K562 (cell line): ENCODE results near the gene SOCS2. TPM values are rescaled to one million over a fixed set of nuclear protein-coding genes. Genes with fewer than 3 reads are reported as not detected.

Source experiments
- CBFA2T3 ChIP-seq: fragments of 450-650 bp; IDR thresholded peaks from 2 replicates; pipeline ENCODE4 v1.6.1; 2017
- CTBP1 ChIP-seq: fragments of 450-650 bp; IDR thresholded peaks from 2 replicates; pipeline ENCODE4 v1.6.1; 2016; ENCODE audit warnings: borderline replicate concordance
- DNMT1 ChIP-seq: fragments of 450-650 bp; IDR thresholded peaks from 2 replicates; pipeline ENCODE4 v1.6.1; 2016; ENCODE audit warnings: antibody characterized with exemption, mild to moderate bottlenecking
- ELF2 ChIP-seq: fragments of 250-450 bp; sonication (Bioruptor Pico); IDR thresholded peaks from 2 replicates; pipeline ENCODE4 v1.5.0; 2021; ENCODE audit warnings: mild to moderate bottlenecking
- FOSL1 ChIP-seq: fragments of 200-800 bp; sonication (Bioruptor generic); conservative IDR thresholded peaks from 2 replicates; pipeline ENCODE4 v1.6.1; 2016; ENCODE audit warnings: missing genetic modification characterization, missing compliant biosample characterization
- GTF2E2 ChIP-seq: fragments of 200-800 bp; sonication (Bioruptor generic); IDR thresholded peaks from 2 replicates; pipeline ENCODE4 v1.6.1; 2016; ENCODE audit warnings: missing genetic modification characterization, missing compliant biosample characterization
- JUN ChIP-seq, 2 experiments: sonication (generic) in 1 of 2; formaldehyde crosslinking in 1 of 2; IDR thresholded peaks; 2 replicates each; pipeline versions ENCODE4 v1.6.1 to v1.8.0; 2012 to 2022; ENCODE audit warnings: borderline replicate concordance in 2 of 2, mild to moderate bottlenecking in 2 of 2, improper control_type of control experiment in 1 of 2, low read depth in 1 of 2, low read length in 1 of 2, missing genetic modification reagents in 1 of 2
- KLF13 ChIP-seq: fragments of 450-650 bp; IDR thresholded peaks from 2 replicates; pipeline ENCODE4 v1.6.1; 2016; ENCODE audit warnings: missing genetic modification characterization, low read depth, mild to moderate bottlenecking, missing compliant biosample characterization, moderate library complexity, borderline replicate concordance
- PTTG1 ChIP-seq: fragments of 450-650 bp; IDR thresholded peaks from 2 replicates; pipeline ENCODE4 v1.6.1; 2016; ENCODE audit warnings: low read depth, mild to moderate bottlenecking, missing genetic modification characterization, missing compliant biosample characterization
- PURB ChIP-seq: sonication (generic); formaldehyde crosslinking; IDR thresholded peaks from 2 replicates; pipeline ENCODE4 v1.9.0; 2021; ENCODE audit warnings: low read depth, mild to moderate bottlenecking, missing genetic modification reagents
- RFX7 ChIP-seq: fragments of 250-450 bp; sonication (Bioruptor Pico); IDR thresholded peaks from 2 replicates; pipeline ENCODE4 v1.5.1; 2021; ENCODE audit warnings: mild to moderate bottlenecking
- SMAD1 ChIP-seq: fragments of 150-350 bp; IDR thresholded peaks from 2 replicates; pipeline ENCODE4 v1.6.1; 2014; ENCODE audit warnings: low read length, low read depth; ENCODE audit not compliant: partially characterized antibody
- SRF ChIP-seq, 2 experiments: fragments of 250-450, 450-650 bp in 1 of 2; sonication (Bioruptor Pico) in 1 of 2; sonication (generic) in 1 of 2; formaldehyde crosslinking; IDR thresholded peaks; 2 replicates each; pipeline versions ENCODE4 v1.5.0 to v1.5.1; 2020 to 2022; ENCODE audit warnings: mild to moderate bottlenecking in 1 of 2, missing genetic modification reagents in 1 of 2
- ZNF24 ChIP-seq: fragments of 450-650 bp; IDR thresholded peaks from 2 replicates; pipeline ENCODE4 v1.6.1; 2016
- polyA plus RNA-seq, 8 experiments: library from polyadenylated mRNA; depleted of rRNA in 4 of 8; stranded (reverse) in 5 of 8; unstranded in 3 of 8; fragments of >200 nt; fragmentation: Nextera tagmentation in 2 of 8; fragmentation: Illumina TruSeq in 1 of 8; extraction: Ambion mirVana in 2 of 8; extraction: Trizol in 1 of 8; gene quantifications; 2 replicates each; pipeline versions ENCODE4 v1.2.1 to v1.2.3, GENCODE V29; 2011 to 2014; ENCODE audit warnings: inconsistent platforms in 1 of 8, missing spikeins in 1 of 8
- total RNA-seq, 7 experiments: library from RNA; depleted of rRNA in 6 of 7; stranded (reverse); fragments of >200 nt in 6 of 7; fragmentation: Illumina TruSeq in 2 of 7; extraction: Trizol in 2 of 7; gene quantifications; 2 replicates each; pipeline versions ENCODE4 v1.2.1 to v1.2.3, GENCODE V29; 2011 to 2021; ENCODE audit warnings: low replicate concordance in 1 of 7
- TF ChIP-seq, protein P1 (sequence below): IDR thresholded peaks from 2 replicates; pipeline ENCODE4 v1.6.1; 2012; ENCODE audit warnings: low read depth, low read length, improper control_type of control experiment, borderline replicate concordance
- TF ChIP-seq, protein P2 (sequence below): sonication (generic); formaldehyde crosslinking; IDR thresholded peaks from 2 replicates; pipeline ENCODE4 v1.8.1; 2022; ENCODE audit warnings: missing genetic modification reagents
- TF ChIP-seq, protein P3 (sequence below): fragments of 250-450 bp; sonication (Bioruptor Pico); IDR thresholded peaks from 2 replicates; pipeline ENCODE4 v1.4.0; 2020; ENCODE audit warnings: borderline replicate concordance
- TF ChIP-seq, protein P4 (sequence below): fragments of 450-650 bp; IDR thresholded peaks from 2 replicates; pipeline ENCODE4 v1.6.1; 2018; ENCODE audit warnings: mild to moderate bottlenecking, low read depth; ENCODE audit not compliant: partially characterized antibody
- TF ChIP-seq, protein P5 (sequence below): IDR thresholded peaks from 2 replicates; pipeline ENCODE4 v1.6.1; 2011; ENCODE audit warnings: borderline replicate concordance, low read depth, mild to moderate bottlenecking, moderate library complexity, low read length; ENCODE audit not compliant: insufficient read depth, poor library complexity, severe bottlenecking

The SOCS2 gene
- total and polyA plus RNA-seq, 9 of the 15 experiments (the other 6 are each of a cell fraction or from before 2014, with no cell fraction given): 37.0 to 162 (median 98.7) TPM

DNA sequence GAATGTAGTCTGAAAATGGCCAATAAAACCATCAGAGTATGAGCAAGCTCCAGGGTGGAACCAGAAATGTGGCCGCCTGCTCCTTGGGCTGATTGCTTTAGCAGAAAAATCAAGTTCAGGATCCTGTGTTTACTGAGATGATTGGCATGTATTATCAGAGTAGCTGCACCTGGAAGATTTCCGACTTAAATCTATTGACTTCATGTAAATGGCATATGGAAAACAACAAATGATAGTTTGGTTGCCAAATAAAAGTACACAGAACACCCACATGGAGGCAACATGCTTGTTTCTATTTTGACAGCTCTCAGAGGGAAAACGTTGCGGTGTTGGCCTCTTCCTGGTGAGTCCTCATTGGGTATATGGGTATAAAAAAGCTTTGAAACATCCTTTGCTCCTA, 31.3 kb downstream of the SOCS2 start (continued):
- TF ChIP-seq, protein P1, sequence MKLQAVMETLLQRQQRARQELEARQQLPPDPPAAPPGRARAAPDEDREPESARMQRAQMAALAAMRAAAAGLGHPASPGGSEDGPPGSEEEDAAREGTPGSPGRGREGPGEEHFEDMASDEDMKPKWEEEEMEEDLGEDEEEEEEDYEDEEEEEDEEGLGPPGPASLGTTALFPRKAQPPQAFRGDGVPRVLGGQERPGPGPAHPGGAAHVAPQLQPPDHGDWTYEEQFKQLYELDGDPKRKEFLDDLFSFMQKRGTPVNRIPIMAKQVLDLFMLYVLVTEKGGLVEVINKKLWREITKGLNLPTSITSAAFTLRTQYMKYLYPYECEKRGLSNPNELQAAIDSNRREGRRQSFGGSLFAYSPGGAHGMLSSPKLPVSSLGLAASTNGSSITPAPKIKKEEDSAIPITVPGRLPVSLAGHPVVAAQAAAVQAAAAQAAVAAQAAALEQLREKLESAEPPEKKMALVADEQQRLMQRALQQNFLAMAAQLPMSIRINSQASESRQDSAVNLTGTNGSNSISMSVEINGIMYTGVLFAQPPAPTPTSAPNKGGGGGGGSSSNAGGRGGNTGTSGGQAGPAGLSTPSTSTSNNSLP: no peak
- TF ChIP-seq, protein P2, sequence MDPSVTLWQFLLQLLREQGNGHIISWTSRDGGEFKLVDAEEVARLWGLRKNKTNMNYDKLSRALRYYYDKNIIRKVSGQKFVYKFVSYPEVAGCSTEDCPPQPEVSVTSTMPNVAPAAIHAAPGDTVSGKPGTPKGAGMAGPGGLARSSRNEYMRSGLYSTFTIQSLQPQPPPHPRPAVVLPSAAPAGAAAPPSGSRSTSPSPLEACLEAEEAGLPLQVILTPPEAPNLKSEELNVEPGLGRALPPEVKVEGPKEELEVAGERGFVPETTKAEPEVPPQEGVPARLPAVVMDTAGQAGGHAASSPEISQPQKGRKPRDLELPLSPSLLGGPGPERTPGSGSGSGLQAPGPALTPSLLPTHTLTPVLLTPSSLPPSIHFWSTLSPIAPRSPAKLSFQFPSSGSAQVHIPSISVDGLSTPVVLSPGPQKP (CRISPR knock-in tag): no peak
- TF ChIP-seq CBFA2T3 (peak; percentile 58), ELF2 (CRISPR knock-in tag) (no peak), GTF2E2 (tag) (no peak), DNMT1 (no peak), FOSL1 (tag) (no peak), PTTG1 (no peak), ZNF24 (no peak), RFX7 (CRISPR knock-in tag) (no peak), KLF13 (tag) (no peak), SRF (CRISPR knock-in tag; IDR thresholded peaks at IDR 0.05) (no peak; a peak in 1 of 4 replicates), PURB (CRISPR knock-in tag) (no peak), SMAD1 (no peak), CTBP1 (no peak), JUN (IDR thresholded peaks at IDR 0.05; ENCODE audit: borderline replicate concordance, low read depth, low read length) (no peak), JUN (CRISPR knock-in tag; IDR thresholded peaks at IDR 0.05; ENCODE audit: borderline replicate concordance) (no peak)
- TF ChIP-seq, protein P3, sequence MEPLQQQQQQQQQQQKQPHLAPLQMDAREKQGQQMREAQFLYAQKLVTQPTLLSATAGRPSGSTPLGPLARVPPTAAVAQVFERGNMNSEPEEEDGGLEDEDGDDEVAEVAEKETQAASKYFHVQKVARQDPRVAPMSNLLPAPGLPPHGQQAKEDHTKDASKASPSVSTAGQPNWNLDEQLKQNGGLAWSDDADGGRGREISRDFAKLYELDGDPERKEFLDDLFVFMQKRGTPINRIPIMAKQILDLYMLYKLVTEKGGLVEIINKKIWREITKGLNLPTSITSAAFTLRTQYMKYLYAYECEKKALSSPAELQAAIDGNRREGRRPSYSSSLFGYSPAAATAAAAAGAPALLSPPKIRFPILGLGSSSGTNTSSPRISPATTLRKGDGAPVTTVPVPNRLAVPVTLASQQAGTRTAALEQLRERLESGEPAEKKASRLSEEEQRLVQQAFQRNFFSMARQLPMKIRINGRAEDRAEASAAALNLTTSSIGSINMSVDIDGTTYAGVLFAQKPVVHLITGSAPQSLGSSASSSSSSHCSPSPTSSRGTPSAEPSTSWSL: no peak
- TF ChIP-seq, protein P4, sequence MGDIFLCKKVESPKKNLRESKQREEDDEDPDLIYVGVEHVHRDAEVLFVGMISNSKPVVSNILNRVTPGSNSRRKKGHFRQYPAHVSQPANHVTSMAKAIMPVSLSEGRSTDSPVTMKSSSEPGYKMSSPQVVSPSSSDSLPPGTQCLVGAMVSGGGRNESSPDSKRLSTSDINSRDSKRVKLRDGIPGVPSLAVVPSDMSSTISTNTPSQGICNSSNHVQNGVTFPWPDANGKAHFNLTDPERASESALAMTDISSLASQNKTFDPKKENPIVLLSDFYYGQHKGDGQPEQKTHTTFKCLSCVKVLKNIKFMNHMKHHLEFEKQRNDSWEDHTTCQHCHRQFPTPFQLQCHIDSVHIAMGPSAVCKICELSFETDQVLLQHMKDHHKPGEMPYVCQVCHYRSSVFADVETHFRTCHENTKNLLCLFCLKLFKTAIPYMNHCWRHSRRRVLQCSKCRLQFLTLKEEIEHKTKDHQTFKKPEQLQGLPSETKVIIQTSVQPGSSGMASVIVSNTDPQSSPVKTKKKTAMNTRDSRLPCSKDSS: no peak
- TF ChIP-seq, protein P5, sequence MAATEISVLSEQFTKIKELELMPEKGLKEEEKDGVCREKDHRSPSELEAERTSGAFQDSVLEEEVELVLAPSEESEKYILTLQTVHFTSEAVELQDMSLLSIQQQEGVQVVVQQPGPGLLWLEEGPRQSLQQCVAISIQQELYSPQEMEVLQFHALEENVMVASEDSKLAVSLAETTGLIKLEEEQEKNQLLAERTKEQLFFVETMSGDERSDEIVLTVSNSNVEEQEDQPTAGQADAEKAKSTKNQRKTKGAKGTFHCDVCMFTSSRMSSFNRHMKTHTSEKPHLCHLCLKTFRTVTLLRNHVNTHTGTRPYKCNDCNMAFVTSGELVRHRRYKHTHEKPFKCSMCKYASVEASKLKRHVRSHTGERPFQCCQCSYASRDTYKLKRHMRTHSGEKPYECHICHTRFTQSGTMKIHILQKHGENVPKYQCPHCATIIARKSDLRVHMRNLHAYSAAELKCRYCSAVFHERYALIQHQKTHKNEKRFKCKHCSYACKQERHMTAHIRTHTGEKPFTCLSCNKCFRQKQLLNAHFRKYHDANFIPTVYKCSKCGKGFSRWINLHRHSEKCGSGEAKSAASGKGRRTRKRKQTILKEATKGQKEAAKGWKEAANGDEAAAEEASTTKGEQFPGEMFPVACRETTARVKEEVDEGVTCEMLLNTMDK: no peak
